Glomerular endothelial cell (primary cell): Measurements from ENCODE around the gene ASXL2. TPM values are rescaled to one million over a fixed set of nuclear protein-coding genes. Genes with fewer than 3 reads are reported as not detected.

ENCODE experiments used
- DNase-seq: peaks from one replicate; pipeline ENCODE4 v3.0.0-alpha.2; 2011; ENCODE audit warnings: low read depth, low spot score; ENCODE audit errors: extremely low read depth
- total RNA-seq: library from RNA; depleted of rRNA; stranded (reverse); fragments of >200 nt; gene quantifications from 2 replicates; pipeline ENCODE4 v1.2.3, GENCODE V29; 2015

ASXL2 gene
- total RNA-seq, 1 donor from 2014 or later = 22.6 TPM

DNA sequence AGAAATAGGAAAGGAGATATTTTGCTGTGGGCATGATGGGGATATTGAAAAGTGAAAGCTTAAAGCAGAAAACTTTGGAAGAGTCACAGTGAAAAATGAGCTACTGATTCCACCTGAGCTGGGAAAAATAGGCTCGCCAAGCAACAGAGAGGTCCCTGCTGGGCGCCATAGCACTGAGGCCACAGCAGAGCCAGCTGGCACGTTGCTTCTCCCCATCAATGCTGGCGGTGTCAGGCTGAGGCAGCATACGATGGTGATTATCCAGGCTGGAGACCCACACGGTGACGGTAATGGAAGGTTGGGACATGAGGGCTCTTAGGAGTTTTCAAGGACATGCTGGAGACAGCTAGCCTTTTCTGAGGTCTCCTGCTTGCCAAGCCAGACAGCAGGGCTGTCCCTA is 179.1 kb downstream of the ASXL2 start:
- DNase-seq = no peak

DNA sequence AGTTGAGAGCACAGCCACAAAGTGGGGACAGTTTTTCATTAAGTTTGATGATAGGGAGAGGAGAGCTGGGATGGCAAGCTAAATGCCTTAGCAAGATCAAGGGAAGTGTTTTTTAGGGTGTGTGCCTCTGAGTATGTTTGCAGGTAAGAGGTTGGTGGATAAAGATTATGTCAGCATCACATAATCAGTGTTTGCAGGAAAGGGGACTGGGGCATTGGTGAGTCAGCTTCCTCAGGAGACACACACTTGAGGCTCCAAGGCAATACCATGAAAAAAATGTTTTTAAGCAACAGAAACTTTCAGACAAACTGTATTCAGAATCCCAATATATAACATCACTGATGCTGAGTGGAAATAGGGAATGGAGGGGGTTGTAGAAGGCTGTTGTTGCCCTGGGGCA is 179.5 kb downstream of the ASXL2 start:
- no peak for DNase-seq

DNA sequence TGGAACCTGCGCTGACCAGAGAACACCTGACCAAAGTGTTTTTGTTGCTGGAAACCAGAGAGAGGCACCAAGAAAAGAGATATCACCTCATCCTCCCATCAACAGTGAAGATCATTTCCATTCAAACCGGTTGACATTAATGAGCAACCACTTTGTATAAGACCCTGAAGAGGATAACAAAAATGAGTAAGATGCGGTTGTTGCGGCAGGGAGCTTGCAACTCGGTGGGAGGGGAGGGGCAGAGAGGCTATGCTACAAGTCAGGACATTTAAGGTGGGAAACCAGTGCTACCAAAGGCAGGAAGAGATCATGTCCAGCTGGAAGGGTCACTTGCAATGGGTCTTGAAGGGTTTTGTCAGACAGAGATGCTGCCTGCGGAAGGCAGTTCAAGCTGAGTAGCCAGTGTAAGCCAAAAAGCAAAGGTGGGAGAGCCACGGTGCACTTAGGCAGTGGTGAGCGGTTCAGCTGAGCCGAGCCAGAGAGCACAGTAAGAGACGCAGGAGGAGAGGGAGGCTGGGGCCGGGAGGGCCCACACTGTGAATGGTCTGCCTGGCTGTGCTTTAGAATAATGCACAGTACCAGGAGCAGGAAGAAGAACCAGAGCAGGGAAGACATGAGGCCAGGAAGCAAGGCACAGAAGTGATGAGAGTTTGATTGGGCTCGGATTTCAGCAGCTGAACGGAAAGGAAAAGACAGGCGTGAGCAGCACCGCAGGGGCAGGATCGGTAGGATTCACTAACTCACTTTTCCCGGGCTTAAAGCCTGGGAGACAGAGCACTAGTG is 180.5 kb downstream of the ASXL2 start:
- DNase-seq = no peak

DNA sequence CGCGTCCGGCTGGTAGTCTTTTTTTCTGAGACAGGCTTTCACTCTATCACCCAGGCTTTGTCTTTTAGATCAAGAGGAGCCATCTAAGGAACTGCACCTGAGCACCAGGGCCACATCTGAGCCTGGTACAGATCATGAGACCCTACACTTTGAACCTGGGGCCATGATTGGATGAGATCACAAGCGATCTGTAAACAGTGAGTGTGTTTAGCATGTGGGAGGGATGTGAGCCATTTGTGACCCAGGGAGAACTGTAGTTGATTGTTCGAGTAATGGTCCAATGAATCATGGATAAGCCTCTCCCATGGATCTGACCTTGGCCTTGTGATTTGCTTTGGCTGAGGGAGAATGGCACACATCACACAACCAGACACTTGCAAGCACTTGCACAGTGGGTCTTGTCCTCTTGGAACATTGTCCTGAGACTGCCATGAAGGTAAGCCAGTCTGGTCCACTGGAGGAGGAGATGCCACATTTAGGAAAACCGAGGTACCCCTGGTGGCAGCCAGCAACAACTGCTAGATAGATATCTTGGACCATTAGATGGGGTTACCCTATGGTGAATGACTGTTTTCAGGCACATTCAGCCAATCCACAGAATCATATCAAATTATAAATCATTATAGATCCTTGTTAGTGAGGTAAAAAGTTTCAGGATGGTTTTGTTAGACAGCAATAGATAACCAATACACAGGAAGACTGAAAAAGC is 185.4 kb downstream of the ASXL2 start:
- DNase-seq = no peak

DNA sequence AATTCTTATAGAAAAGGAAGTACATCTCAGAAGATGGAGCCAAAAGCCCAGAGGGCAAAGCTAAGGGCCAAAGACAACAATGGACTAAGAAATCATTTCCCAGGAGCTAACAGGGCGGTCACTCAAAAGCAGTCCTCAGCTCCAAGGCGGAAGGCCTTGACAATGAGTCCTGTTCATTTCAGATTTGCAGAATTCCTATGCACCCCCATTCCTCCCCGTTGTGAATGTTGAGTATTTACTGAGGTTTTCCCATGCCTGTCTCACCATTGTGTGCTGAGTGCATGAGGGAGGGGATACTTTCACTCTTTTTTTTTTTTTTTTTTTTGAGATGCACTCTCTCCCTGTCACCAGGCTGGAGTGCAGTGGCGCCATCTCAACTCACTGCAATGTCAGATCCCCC is 186.1 kb downstream of the ASXL2 start:
- no peak for DNase-seq

DNA sequence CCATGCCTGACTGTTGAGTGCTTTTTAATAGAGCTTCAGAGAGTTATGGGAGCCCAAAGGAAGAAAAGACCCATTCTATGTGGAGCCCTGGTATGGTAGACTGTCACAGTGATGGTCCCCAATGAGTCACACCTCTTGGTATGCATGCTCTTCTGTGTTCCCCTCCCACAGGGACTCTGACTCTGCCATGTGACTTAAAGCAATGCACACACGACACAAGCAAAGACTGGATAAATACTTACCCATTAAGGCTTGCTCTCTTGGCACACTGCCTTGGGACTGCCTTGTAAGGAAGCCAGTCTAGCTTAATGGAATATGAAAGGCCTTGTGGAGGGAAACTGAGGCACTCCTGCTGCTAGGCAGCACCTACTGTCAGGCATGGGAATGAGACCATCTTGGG is 188.2 kb downstream of the ASXL2 start:
- DNase-seq = no peak

DNA sequence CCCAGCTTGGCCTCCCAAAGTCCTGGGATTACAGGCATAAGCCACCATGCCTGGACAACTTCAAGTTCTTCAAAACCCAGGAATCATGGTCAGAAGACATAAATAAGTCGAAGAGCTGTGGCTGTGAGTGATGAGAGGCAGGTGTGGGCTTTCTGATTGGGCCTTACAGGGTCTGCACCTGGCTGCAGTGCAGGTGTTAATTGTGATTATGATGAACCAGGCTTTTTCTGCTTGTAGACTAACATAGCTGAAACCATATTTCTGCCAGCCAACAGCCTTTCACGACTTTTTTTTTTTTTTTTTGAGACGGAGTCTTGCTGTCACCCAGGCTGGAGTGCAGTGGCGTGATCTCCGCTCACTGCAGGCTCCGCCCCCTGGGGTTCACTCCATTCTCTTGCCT is 190.1 kb downstream of the ASXL2 start:
- no peak for DNase-seq

DNA sequence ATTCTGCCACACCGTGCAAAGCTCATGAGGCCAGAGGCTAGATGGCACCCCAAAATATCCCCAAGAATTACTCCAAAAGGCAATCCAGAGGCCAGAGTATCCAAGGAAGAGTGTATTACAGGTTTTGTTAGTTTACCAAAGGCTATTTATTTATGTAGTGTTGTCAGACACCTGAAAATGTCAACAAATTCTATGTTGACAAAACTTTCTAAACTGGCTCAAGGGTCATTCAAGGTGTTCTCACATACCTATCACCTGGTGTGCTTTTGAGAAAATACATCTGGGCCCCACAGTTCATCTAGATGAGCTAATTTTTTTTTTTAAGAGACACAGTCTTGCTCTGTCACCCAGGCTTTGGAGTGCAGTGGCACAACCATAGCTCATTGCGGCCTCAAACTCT is 192.5 kb downstream of the ASXL2 start:
- DNase-seq = no peak

DNA sequence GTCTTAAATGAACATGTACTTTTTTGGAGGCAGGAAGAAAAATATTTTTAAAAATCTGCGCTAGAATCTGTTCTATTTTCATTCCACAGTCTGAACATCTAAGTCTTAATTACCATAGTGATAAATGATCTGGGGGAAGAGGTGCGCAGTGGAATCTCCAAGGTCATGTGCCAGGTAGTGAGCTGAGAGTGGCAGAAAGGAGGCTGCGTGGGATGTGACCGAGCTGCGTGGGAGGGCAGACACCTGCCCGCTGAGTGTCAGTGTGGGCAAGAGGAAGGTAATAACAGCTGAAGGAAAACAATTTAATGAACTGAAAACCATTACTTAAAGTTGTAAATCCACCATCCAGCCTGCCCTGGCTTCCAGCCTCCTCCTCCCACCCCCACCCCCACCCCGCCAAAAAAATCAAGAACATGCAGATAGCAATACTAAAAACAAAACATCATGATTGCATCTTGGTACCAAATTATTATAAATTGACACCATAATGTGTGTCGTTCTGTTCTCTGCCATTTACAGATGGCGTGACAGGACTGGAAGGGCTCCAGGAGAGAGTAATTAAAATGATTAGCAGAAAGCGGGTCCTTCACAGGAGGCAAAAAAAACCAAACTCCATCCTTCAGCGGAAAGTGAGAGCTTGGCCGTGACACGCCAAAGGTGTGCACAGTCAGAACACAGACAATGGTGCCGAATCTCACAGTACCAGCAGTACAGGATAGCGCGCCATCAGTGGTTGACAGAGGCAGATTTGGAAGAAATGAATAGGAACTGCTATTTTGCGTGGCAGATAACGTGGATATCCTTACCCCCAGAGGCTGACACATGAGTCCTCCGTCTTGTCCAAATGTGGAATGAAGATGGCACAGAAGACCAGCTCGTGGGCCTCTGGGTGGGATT is 193.5 kb downstream of the ASXL2 start:
- no peak for DNase-seq

Other genes with a start within 250 kb of the ASXL2 start
- 1.7 and 4.8 TPM in 2 replicates for gene DTNB, start 204.9 kb downstream of the ASXL2 start, total RNA-seq
- gene KIF3C, start 104.0 kb upstream of the ASXL2 start, total RNA-seq = 30.7 and 43.6 TPM in 2 replicates
- gene RAB10, start 155.6 kb upstream of the ASXL2 start, total RNA-seq = 125 and 180 TPM in 2 replicates